GM12878 (cell line): ENCODE data around the gene PHB1.

Experiments used
- CBFB ChIP-seq: IDR thresholded peaks from 2 replicates; pipeline ENCODE4 v1.6.1; 2016; ENCODE audit warnings: antibody characterized with exemption, low read depth
- CTCF ChIP-seq, 3 experiments: IDR thresholded peaks in 2 of 3; conservative IDR thresholded peaks in 1 of 3; 2 replicates each; pipeline ENCODE4 v1.5.1; 2011; ENCODE audit warnings: low read depth in 3 of 3, low read length in 3 of 3, mild to moderate bottlenecking in 3 of 3, control low read depth in 2 of 3, moderate library complexity in 2 of 3, inconsistent platforms in 1 of 3, mixed read lengths in 1 of 3; ENCODE audit not compliant: control insufficient read depth in 2 of 3, insufficient read depth in 1 of 3; ENCODE audit errors: extremely low read depth in 1 of 3
- E2F8 ChIP-seq: fragments of 450-650 bp; IDR thresholded peaks from 2 replicates; pipeline ENCODE4 v1.6.1; 2018; ENCODE audit warnings: mild to moderate bottlenecking, low read depth, moderate library complexity; ENCODE audit not compliant: partially characterized antibody
- EP300 ChIP-seq, 2 experiments: fragments of 150-350 bp in 1 of 2; IDR thresholded peaks; 2 replicates each; pipeline ENCODE4 v1.6.1; 2011 to 2012; ENCODE audit warnings: low read depth in 2 of 2, low read length in 2 of 2, borderline replicate concordance in 1 of 2, improper control_type of control experiment in 1 of 2, inconsistent platforms in 1 of 2; ENCODE audit not compliant: control insufficient read depth in 1 of 2
- ESRRA ChIP-seq: IDR thresholded peaks from 2 replicates; pipeline ENCODE4 v1.6.1; 2012; ENCODE audit warnings: mild to moderate bottlenecking, low read length, improper control_type of control experiment
- ETV6 ChIP-seq, 2 experiments: fragments of 450-650 bp in 1 of 2; IDR thresholded peaks in 1 of 2; conservative IDR thresholded peaks in 1 of 2; 2 replicates each; pipeline ENCODE4 v1.6.1; 2014; ENCODE audit warnings: antibody characterized with exemption in 1 of 2, borderline replicate concordance in 1 of 2, low read depth in 1 of 2, mild to moderate bottlenecking in 1 of 2, moderate library complexity in 1 of 2
- FOXK2 ChIP-seq: fragments of 450-650 bp; IDR thresholded peaks from 2 replicates; pipeline ENCODE4 v1.6.1; 2017; ENCODE audit warnings: mild to moderate bottlenecking, moderate library complexity
- PKNOX1 ChIP-seq: fragments of 450-650 bp; IDR thresholded peaks from 2 replicates; pipeline ENCODE4 v1.6.1; 2016; ENCODE audit warnings: mild to moderate bottlenecking
- POLR2AphosphoS5 ChIP-seq: IDR thresholded peaks from 2 replicates; pipeline ENCODE4 v1.6.1; 2011; ENCODE audit warnings: mild to moderate bottlenecking, low read length, inconsistent platforms
- SMC3 ChIP-seq: IDR thresholded peaks from 2 replicates; pipeline ENCODE4 v1.6.1; 2011; ENCODE audit warnings: low read length, improper control_type of control experiment, borderline replicate concordance
- SRF ChIP-seq, 2 experiments: IDR thresholded peaks; 2 replicates each; pipeline ENCODE4 v1.6.1; 2011; ENCODE audit warnings: low read depth in 2 of 2, low read length in 2 of 2, mild to moderate bottlenecking in 1 of 2, moderate library complexity in 1 of 2
- USF1 ChIP-seq: IDR thresholded peaks from 2 replicates; pipeline ENCODE4 v1.6.1; 2011; ENCODE audit warnings: borderline replicate concordance, low read depth, mild to moderate bottlenecking, moderate library complexity, mixed read lengths, low read length; ENCODE audit not compliant: insufficient read depth; ENCODE audit errors: extremely low read length
- ZBTB33 ChIP-seq: fragments of 450-650 bp; IDR thresholded peaks from 2 replicates; pipeline ENCODE4 v1.6.1; 2017; ENCODE audit warnings: mild to moderate bottlenecking
- ZBTB4 ChIP-seq: fragments of 450-650 bp; formaldehyde crosslinking; IDR thresholded peaks from 2 replicates; pipeline ENCODE4 v1.4.0; 2022; ENCODE audit warnings: mild to moderate bottlenecking, moderate library complexity

- TF ChIP-seq SMC3, result no peak
- TF ChIP-seq PKNOX1, result no peak
- no peak for TF ChIP-seq CTCF (IDR thresholded peaks at IDR 0.05 in 2 of 3, conservative IDR thresholded peaks at IDR 0.05 in 1 of 3; ENCODE audit: control insufficient read depth in 2 of 3, extremely low read depth in 1 of 3, insufficient read depth in 1 of 3, low read depth in 3 of 3, low read length in 3 of 3)
- no peak for TF ChIP-seq EP300 (IDR thresholded peaks at IDR 0.05; ENCODE audit: borderline replicate concordance in 1 of 2, control insufficient read depth in 1 of 2, low read depth in 2 of 2, low read length in 2 of 2)
- no peak for TF ChIP-seq ZBTB33
- TF ChIP-seq E2F8, result no peak
- no peak for TF ChIP-seq CBFB
- TF ChIP-seq ESRRA, result no peak
- no peak for TF ChIP-seq USF1
- TF ChIP-seq ZBTB4 (CRISPR knock-in tag), result no peak
- TF ChIP-seq SRF (IDR thresholded peaks at IDR 0.05; ENCODE audit: low read depth in 2 of 2, low read length in 2 of 2), result no peak
- no peak for TF ChIP-seq POLR2AphosphoS5
- no peak for TF ChIP-seq ETV6 (conservative IDR thresholded peaks at IDR 0.05 in 1 of 2, IDR thresholded peaks at IDR 0.05 in 1 of 2; ENCODE audit: borderline replicate concordance in 1 of 2, low read depth in 1 of 2)
- no peak for TF ChIP-seq FOXK2
Observed at GRCh38 chr17:49363251-49363650, 51.4 kb downstream of the PHB1 start.
